ENCODE results near the gene RAB31.

The RAB31 gene

DNA sequence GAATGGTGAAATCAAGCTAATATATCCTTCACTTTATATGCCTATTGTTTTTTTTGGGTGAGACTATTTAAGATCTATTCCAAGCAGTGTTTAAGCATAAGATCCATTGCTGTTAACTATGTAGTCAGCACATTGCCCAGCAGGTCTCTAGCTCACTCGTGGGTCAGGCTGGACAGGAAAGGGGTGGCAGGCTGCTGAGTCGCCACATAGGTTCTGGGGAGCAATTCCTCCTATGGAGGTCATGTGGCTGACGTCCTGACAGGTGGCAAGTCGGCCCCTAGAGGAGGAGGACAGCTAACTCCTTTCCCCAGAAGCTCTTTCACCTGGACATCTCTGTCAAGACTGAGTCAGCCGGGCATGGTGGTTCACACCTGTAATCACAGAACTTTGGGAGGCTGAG lies 13.9 kb upstream of the RAB31 start:
- DNase-seq: no peak

DNA sequence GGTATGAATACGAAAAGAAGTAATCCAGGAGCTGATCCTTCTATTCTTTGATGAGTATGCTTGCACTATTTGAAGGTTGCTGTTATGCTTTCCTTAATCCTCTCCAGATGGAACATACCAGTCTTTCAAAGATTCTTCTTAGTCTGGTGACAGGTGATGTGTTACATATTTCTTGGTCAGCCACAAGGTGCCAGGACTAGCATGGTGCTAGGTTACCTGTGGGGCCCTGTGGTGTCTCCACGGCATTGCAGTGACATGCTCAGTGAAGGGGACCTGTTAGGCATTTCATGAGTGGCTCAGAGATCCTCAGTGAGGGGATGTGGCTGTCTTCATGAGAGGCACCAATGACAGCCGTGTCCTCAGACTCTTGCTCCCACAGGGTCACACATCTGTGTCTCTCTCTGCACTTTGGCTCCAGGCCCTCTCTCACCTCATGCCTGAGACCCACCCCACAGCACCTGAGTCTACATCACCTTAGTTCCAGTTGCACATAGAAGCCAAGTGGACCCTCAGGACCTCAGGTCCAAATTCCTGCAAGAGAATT lies 13.1 kb upstream of the RAB31 start:
- peak; percentile 24 for DNase-seq

DNA sequence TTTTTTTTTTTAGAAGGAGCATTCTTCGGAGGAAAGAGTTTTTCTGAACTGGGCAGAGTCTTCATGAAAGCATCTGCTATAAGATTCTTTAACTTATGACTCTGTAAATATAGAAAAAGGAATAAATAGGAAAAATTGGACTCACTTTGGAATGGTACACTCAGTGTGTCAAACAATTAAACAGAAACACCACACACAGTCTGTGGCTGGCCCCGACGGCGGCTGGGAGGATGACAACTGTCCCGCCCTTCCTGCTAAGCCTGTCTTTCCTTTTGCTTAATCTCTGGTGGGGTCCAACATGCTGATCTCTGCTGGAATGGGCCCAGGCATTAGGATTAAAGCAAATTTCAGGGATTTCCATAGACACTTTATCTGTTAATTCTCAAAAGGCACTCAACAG lies 12.5 kb upstream of the RAB31 start:
- DNase-seq: no peak

DNA sequence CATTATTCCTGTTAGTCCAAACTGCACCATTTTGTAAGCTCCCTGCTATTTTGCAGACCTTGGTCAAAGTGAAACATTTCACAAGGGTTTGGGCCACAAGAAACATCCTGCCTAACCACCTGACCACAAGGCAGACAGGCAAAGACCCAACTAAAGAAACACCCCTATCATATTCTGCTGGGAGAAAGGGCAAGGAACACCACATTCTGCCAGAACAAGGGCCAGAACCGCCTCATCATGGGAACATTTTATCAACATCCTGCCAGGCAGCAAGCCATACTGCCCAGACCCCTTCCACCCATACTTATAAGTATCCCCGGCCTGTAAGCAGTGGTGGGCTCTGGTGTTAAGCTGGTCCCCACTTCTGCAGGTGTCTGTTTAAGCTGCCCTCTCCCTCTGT lies 12.0 kb upstream of the RAB31 start:
- no peak for DNase-seq

DNA sequence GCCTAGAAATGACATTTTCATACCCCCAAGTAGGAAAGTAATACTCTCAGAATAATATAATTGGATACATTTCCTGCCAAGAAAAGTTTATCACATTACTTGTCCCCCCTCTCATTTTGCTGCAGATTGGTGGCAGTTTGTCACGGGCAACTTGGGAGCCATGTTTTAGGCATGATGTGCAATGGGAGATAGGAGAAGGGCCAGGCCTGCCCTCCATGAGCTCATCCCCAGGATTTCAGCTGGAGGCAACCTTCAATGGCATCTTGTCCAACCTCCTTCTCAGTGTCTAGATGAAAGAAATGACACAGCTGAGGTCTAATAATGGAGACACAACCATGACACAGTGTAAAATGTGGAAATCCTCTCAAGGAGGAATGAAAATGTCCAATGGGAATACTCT lies 11.4 kb upstream of the RAB31 start:
- DNase-seq: no peak

DNA sequence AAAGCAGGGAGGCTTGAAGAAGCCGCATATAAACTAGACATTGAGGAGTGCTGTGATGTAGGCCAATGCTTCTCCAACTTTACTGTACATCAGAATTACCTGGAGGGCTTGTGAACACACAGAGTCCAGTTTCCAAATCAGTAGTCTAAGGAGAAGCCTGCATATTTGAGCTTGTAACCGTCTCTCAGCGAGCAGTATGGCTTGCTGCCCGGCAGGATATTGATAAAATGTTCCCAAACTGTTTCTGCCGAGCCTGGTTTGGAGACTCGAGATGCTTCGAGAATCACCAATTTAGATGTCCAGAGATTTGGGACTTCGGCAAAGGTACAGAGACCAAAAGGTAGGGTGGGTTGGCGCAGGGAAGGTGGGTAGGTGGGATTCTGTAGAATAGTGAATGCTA lies 11.0 kb upstream of the RAB31 start:
- no peak for DNase-seq

DNA sequence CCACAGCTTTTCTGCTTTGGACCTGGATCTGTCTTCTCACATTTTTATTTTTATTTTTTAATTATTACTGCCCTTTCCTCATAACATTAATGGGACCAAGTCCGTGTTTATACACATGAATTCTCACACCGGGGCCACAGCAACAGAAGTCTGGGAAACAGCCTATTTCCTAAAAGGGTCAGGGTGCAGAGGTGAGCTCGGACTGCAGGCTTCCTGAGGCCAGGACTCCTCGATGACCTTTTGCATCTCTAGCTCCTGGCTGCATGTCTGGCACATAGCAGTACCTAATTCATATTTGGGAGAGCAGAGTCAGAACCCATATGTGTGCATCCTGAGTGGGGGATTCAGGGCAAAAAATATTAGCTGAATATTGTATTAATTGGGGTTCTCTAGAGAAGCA lies 9.6 kb upstream of the RAB31 start:
- no peak for DNase-seq

DNA sequence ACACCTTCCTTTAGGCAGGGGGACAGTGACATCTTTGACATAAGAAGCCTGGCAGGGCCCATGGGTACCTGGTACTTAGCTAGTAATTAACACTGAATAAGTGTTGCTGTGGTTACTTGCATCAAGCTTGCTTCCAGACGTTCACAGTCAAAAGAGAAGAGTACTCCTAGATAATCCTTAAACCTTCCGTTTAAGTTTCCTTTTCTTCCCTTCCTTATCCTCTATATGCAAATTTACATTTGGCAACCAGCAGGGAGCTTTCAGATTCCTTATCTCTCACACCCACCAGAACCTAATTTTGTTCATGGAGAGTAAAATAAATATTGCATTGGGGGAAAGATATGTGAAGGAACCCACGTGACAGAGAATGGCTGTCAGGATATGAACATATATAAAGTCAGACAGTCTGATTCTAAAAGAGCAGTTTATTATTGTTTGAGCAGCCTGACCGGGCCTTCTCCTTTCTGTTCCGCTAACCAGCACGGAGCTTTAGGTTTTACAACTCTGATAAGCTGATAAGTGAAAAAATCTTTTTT lies 7.8 kb upstream of the RAB31 start:
- DNase-seq: no peak

DNA sequence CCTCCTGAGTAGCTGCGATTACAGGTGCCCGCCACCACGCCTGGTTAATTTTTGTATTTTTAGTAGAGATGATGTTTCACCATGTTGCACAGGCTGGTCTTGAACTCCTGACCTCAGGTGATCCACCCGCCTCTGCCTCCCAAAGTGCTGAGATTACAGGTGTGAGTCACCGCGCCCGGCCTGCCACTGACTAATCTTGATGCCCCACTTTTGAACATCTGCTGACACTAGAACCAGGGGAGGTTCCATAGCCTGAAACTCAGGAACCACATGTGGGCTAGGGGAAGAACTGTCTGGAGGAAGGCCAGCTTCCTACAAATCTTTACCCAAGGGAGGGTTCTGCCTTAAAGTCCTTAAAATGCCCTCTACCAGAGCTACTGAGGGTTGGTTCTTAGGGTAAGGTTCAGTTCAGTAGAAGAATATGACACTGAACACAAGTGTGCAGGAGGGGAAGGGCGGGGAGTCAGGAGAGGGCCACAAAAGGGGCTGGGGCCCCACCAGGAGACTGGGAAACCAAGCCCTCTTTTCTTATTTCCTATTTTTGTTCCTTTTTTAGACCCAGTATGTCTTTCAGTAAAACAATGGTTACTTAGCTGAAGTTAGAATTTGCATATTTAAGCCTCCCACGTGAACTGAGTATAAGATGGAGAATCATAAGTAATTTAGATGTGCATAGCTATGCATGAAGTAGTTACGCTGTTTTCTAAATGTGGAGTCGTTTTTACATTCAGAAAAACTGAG lies 6.3 kb upstream of the RAB31 start:
- no peak for DNase-seq

DNA sequence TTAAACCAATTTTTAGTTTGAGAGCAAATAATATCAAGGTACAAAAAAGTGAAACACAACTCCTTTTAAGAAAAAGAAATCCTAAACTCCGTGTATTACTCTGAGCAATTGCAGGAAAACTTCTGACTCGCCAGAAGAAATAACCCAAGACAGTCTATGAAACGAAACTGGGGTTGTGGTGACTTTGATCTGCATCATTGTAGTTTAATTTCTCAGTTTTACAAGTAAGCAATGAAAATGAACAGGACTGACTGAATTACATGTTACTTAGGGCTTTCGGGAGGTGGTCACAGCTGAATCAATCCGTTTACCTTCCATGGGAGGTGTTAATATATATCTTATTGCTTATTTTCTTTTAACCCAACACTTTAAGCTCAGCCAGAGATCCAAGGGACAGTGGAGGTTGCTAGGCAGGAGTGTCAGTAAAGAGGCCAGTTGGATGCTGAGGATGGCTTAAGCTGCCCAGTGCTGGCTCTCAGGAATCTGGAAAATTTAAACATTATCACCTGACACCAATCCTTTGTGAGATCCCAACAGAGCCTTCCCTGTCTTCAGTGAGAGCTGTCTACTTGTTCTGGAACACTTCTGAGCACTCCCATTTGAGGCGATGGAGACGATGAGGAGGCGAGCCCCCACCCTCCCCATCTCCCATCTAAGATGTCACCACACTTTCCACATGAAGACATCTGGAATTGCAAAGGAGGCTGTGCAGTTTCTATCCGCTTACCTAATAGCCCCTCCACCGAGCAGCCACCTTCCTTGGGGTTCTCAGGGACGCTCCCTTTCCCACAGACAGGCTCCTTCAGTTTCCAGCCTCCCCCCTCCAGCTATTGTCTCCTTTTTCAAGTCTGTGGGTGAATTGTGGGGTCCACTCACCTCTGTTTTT lies 3.6 kb upstream of the RAB31 start:
- DNase-seq: no peak

DNA sequence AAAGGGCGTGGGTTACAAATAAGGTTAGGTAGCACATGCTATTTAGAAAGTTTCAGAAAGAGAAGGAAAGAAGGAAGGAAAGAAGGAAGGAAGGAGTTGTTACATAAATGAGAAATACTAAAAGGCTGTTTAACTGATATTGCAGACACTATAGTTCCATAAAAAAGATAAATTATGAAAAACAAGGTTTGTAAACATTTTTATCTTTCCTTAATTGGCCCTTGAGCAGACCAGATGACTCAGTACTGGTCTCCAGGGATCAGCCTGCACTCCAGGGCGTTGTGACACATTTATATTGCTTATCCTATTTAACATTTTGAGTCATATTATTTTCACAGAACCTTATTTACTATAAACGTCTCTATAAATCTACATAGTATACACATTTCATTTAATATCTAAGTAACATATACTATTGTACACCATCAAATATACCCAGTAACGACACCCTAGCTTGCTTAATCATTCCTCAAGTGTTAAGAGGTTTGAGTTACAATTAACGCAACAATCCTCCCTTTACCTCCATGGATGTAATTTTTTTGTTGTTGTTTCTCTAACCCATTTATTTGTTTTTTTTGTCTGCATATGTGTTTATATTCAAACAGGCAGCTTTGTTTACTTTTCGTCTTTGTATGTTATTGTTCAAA lies 2.8 kb upstream of the RAB31 start:
- DNase-seq: peak; percentile 30

DNA sequence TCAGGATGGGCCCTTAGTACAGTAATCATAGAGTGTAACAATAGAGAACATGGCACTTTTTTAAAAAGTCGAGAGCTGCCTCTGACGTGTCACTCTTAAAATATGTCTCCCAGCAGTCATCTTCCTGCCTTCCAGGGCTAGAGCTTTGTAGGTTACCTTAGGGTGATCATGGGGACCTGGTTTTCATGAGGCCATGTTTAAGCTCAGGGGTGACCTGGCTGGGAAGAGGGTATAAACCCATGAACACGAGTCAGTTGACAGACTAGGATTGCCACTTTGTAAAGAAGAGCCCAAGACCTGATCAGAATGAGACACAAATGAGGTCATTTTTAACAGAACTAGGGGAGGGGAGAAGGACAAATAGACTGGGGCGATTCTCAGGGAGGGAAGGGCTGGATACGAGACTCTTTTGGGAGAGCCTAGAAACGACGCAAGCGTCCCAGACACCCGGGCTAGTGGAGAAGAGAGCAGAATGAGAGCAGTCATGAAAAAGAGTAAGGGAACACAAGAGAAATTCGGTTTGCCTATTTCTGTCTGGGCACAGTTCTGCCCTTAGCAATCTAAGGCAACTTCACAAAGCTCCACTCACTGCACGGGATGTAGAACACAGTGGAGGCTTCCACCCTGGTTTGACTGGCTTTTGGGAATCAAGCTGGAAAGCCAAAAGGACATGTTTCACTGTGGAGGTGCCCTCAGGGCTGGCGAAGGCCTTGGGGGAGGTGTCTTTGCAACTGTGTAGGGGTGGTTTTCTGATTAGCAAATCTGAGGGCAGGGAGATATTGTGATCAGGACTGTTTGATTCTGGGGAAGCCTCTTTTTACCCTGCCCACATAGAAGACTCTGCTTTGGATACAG lies 1.8 kb upstream of the RAB31 start:
- no peak for DNase-seq

DNA sequence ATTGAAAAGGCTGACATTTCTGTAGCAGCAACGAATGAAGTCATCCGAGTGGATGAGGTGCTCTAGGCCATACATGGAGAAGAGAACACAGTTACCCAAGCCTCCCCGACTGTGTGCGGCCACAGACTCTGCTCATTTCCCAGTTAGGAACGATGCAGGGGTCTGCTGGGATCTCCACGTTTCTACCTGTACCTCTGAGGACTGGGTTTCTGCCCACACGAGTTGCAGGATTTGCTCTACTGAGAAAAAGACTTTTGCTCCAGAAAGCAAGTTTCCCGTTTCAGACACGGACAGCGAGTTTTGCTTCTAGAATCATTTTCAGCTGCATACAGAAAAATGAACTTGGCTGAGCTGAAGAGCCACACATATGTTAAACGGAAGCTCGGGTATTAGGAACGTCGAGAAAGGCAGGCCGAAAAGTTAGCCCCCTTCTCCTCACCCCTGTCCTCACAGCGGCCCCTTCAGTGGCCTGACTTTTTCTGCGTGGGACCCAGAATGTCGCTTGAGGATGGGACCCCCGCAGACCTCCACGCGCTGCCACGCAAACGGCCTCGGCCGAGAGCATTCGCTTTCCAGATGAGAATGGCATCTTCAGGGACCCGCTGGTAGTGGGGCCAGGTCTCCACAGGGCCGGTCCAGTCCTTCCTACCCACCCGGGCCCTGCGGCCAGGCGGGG lies 582 bp upstream of the RAB31 start:
- peak; percentile 51 for DNase-seq

DNA sequence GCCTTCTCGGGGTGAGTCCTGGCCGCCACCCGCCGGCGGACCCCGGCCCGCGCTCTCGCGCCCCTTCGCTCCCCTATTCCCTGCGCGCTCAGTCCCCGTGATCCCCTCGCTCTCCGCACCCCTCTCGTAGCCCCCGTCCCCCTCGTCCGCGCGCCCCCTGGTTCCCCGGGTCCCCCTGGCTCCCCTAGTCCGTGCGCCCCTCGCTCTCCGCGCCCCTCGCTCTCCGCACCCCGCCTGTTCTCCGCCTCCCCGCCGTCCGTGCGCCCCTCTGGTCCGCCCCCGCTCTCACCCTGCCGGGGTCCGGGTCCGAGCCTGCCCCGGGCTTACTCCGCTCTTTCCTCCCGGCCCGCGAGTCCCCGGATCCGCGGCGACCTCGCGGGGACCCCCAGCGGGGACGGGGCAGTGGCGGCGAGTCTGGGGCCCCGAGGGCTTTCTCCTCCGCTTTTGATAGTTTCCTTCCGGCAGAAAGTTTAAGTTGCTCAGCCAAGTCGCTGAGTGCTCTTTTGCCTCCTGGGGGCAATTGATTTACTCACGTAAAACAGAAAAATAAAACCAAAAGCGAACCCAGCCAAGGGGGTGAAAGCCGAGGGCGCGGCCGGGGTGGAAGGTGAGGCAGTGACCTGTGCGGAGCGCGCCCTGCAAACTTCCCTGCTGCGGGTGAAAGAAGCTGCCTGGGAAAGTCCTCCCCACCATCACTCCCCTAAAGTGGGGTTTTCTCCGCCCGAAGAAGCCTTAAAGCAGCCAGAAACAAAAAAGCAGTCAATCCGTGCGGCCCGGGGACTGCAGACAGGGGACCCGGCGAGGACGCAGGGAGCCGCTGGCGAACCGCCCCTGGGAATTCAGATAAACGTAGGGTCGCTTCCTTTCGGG lies 568 bp downstream of the RAB31 start:
- DNase-seq: peak; percentile 42

DNA sequence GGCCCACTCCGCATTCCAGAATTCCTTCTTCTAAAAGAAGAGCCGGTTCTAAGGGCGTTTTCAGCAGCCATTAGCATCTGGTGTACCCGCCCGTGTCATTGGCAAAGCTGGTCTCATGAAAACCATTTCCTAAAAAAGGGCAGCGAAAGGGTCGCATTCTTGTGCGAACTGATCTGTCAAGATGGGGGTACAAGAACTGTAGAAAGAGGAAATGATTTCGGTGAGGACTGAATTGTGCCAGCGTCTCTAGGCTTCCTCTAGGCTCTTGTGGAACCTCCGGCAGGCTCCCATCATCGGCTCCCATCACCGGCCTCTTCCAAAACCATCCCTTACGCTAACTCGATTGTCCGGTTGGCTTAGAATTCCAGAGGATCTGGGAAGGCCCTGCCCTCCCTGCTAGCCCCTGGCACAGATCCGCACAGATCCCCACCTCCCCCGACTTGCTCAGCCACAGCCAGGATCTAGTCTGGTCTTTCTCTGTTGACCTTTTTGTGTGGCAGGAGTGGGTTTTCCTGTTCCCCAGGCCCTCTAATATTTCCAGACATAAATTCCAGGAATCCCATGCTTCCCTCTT lies 1.3 kb downstream of the RAB31 start:
- no peak for DNase-seq

DNA sequence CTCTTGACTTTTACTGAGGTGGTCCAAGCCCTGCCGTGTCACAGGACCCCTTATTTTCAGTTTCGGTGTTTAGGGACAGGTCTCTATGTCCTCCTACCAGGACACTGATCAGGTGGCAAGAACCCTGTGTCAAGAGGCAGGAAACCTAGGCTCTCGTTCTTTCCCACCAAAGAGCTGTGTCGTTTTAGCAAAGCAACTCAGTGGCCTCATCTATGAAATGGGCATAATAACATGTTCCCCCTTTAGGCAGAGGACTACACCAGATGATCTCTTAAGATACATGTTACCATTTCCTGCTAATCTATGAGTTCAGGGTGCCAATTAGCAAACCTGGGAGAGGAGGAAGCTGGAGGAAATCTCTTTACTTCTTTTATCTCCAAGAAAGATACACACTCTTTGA lies 1.9 kb downstream of the RAB31 start:
- DNase-seq: no peak

DNA sequence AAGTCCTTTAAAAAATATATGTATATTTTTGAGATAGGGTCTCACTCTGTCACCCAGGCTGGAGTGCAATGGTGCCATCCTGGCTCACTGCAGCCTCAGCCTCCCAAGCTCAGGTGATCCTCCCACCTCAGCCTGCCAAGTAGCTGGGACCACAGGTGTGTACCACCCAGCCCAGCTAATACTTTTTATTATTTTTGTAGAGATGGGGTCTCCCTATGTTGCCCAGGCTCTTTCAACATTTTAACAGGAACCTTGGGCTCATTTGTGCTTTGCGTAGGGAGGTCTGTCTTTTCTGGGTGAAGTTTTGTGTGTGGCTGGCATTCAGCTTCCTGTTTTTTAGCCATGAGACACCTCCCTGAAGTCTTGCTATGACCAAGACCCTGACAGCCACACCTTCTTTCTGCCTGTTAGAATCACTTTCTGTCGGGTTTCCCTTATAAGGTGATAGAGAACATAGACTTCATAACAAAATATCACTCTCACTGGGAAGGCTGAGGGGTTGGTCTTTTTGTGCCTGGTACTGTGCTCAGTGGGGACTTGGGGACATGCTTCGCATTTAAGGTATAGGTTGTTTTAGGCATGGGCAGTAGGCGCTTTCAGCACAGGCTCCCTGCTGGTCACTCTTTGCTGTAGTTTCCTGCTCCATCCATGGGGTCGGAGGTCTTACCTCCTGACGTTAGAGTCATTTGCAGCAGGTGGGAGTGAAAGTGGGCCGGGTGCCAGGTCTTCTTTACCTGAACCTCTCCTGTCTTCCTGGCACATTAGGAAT lies 3.4 kb downstream of the RAB31 start:
- no peak for DNase-seq

DNA sequence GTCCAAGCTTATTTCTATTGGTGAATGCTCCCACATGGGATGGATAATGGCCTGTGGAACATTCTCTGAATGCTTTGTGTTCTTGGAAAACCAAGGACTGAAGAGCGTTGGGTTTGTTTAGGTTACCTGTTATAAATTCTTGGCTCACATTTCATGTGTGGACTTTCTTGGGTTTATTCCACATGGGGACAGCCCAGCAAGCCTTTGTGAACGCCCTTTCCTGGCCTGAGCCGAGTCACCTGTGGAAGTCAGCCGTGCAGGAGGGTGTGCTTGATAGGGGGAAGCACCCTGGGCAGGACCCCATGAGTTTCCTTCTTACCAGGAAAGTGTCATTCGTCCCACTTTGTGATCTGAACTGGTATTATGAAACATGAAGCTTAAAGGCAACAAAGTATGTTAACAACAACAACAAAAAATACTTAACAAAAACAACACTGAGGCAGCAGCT lies 4.1 kb downstream of the RAB31 start:
- DNase-seq: no peak

DNA sequence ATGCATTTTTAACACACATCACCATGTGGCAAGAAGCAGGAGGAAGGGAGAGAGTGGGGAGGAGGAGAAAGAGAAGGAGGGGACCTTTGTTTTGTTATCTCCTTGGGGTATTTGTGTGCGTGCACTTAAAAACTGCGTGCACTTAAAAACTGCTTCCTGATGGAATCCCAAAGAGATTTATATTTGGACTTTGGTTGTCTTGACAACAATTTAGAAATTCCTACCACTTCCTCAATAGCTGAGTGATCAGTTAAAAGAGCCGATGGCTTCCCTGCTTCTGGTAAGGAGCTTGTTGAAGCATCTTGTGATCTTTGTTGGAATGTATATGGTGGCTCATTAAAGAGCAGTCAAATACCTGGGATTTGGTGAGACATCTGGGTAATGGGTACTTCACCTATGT lies 4.5 kb downstream of the RAB31 start:
- no peak for DNase-seq
